CD4-positive, alpha-beta T cell (primary cell): Measurements from ENCODE around the gene P3H3. TPM values are rescaled to one million over a fixed set of nuclear protein-coding genes. Genes with fewer than 3 reads are reported as not detected.

Experiments
- ATAC-seq: fragments of 200-7000 bp; cut with Tn5 transposase; one replicate; pipeline ENCODE4 v1.10.0; 2022; ENCODE audit warnings: mild to moderate bottlenecking; ENCODE audit not compliant: poor library complexity
- CTCF ChIA-PET: fragments of 350-600 bp; sonication (Branson Sonifier 250); formaldehyde crosslinking; loops from one replicate; lab custom pipeline; 2021; ENCODE audit warnings: antibody characterized with exemption, inconsistent platforms; lab: Charles Lee
- POLR2A ChIA-PET: fragments of 350-600 bp; sonication (Branson Sonifier 250); formaldehyde crosslinking; loops from one replicate; lab custom pipeline; 2021; ENCODE audit warnings: antibody characterized with exemption, inconsistent platforms; lab: Charles Lee
- DNase-seq, 14 experiments: peaks; one replicate each; pipeline ENCODE4 v3.0.0-alpha.2; 2013 to 2020; ENCODE audit warnings: mixed read lengths in 2 of 14
- H3K27ac ChIP-seq, 2 donors: one replicate each; pipeline versions ENCODE4 v1.5.1 to v1.7.0; 2013; ENCODE audit warnings: low read length in 2 of 2, low read depth in 1 of 2, mild to moderate bottlenecking in 1 of 2
- H3K27me3 ChIP-seq, 2 experiments: 1 replicate in 1 of 2; 2 replicates in 1 of 2; pipeline versions ENCODE4 v1.6.1 to v1.7.0; 2013; ENCODE audit warnings: low read length in 2 of 2, control low read depth in 1 of 2, mild to moderate bottlenecking in 1 of 2, moderate library complexity in 1 of 2; ENCODE audit not compliant: insufficient read depth in 2 of 2, control insufficient read depth in 1 of 2
- H3K36me3 ChIP-seq: one replicate; pipeline ENCODE4 v1.6.1; 2013; ENCODE audit warnings: low read length, control low read depth; ENCODE audit not compliant: insufficient read depth
- H3K4me1 ChIP-seq: one replicate; pipeline ENCODE4 v1.6.1; 2013; ENCODE audit warnings: low read length, control low read depth; ENCODE audit not compliant: insufficient read depth
- H3K4me3 ChIP-seq: one replicate; pipeline ENCODE4 v1.5.1; 2013; ENCODE audit warnings: mild to moderate bottlenecking, low read length, moderate library complexity
- H3K9me3 ChIP-seq, 2 experiments: 1 replicate in 1 of 2; 2 replicates in 1 of 2; pipeline versions ENCODE4 v1.6.1 to v1.7.0; 2013; ENCODE audit warnings: low read length in 2 of 2, mild to moderate bottlenecking in 2 of 2, control low read depth in 1 of 2, moderate library complexity in 1 of 2; ENCODE audit not compliant: control insufficient read depth in 1 of 2, insufficient read depth in 1 of 2
- H3K27ac Mint-ChIP-seq: one replicate; pipeline ENCODE4 v1.8.0; 2020; ENCODE audit warnings: mixed read lengths
- H3K27me3 Mint-ChIP-seq: one replicate; pipeline ENCODE4 v1.8.0; 2021; ENCODE audit warnings: mixed read lengths
- H3K36me3 Mint-ChIP-seq: one replicate; pipeline ENCODE4 v1.8.0; 2021; ENCODE audit warnings: low read depth, mixed read lengths
- H3K4me1 Mint-ChIP-seq: one replicate; pipeline ENCODE4 v1.8.0; 2021; ENCODE audit warnings: low read depth, mixed read lengths
- H3K4me3 Mint-ChIP-seq: one replicate; pipeline ENCODE4 v1.8.0; 2020; ENCODE audit warnings: mild to moderate bottlenecking, mixed read lengths
- H3K9me3 Mint-ChIP-seq: one replicate; pipeline ENCODE4 v1.8.0; 2020; ENCODE audit warnings: mixed read lengths
- CTCF ChIP-seq: fragments of 200-600 bp; IDR thresholded peaks from one replicate; pipeline ENCODE4 v1.8.0; 2022; ENCODE audit warnings: antibody characterized with exemption, mild to moderate bottlenecking
- intact Hi-C, 2 experiments: fragments of 100-400 bp; cut with DNase I in 1 of 2; cut with micrococcal nuclease in 1 of 2; formaldehyde crosslinking; loops; one replicate each; pipeline versions ENCODE4 v1.15.1 to v1.9.0; 2023 to 2025; cut with DNase I, micrococcal nuclease
- total RNA-seq, 174 experiments: library from RNA in 2 of 174; stranded (reverse) in 2 of 174; gene quantifications; one replicate each; pipeline ENCODE4 v1.2.3 and lab custom pipeline; 2021 to 2026

Gene P3H3
- total RNA-seq, 2 experiments from 2014 or later: 2.5 to 4.1 TPM

GRCh38 chr12:6823182-6824084 is 4.8 kb upstream of the P3H3 start:
- no peaks in the 10 kb centered on the region for H3K9me3 Mint-ChIP-seq
- peaks cover 32% of the 10 kb centered on the region for H3K27me3 Mint-ChIP-seq
- H3K27ac ChIP-seq: no peak overlapping the region
- ChIA-PET CTCF (interaction anchor here (1.8 kb wide), 1 partner anchor 70 kb away, joined by 8 read pairs; the partner anchor contains the start of gene MLF2), POLR2A (interaction anchor here (0.6 to 8.0 kb wide), 2 partner anchors 70 to 134 kb away, joined by 3 to 57 read pairs; partner anchors contain the start of genes MLF2 and ZNF384)
- no peak for ATAC-seq
- H3K4me3 Mint-ChIP-seq: peak overlapping the region; percentile 36
- intact Hi-C loops: loop anchor here in 1 of 2 experiments (2.0 kb wide), 1 partner anchor 205 kb away; no protein-coding TSS in a partner anchor
- H3K27ac Mint-ChIP-seq: no peak overlapping the region
- no peak overlapping the region for H3K4me3 ChIP-seq
- H3K36me3 ChIP-seq: peaks cover 14% of the 10 kb centered on the region
- H3K4me1 Mint-ChIP-seq: peaks cover 27% of the 10 kb centered on the region
- no peak for TF ChIP-seq CTCF
- peaks cover 41% of the 10 kb centered on the region for H3K4me1 ChIP-seq
- peaks cover 28% of the 10 kb centered on the region for H3K36me3 Mint-ChIP-seq
- H3K27me3 ChIP-seq: peaks cover 19 to 20% of the 10 kb centered on the region in 2 experiments
- DNase-seq: peak in 1 of 14 experiments; percentile 14
- H3K9me3 ChIP-seq: no peaks in the 10 kb centered on the region

- Histone ChIP-seq H3K36me3 (peaks cover 9% of the 10 kb centered on the region), H3K9me3 (peaks cover 0 to under 1% of the 10 kb centered on the region in 2 experiments), H3K27me3 (peaks cover 19 to 21% of the 10 kb centered on the region in 2 experiments), H3K27ac (no peak overlapping the region), H3K4me3 (no peak overlapping the region), H3K4me1 (peaks cover 47% of the 10 kb centered on the region)
- peak in 1 of 14 experiments; percentile 20 for DNase-seq
- H3K9me3 Mint-ChIP-seq: no peaks in the 10 kb centered on the region
- peaks cover 27% of the 10 kb centered on the region for H3K4me1 Mint-ChIP-seq
- CTCF ChIA-PET: interaction anchor here (1.8 kb wide), 1 partner anchor 70 kb away, joined by 8 read pairs; the partner anchor contains the start of gene MLF2
- TF ChIP-seq CTCF: no peak
- ATAC-seq: no peak
- no peak overlapping the region for H3K4me3 Mint-ChIP-seq
- peaks cover 32% of the 10 kb centered on the region for H3K27me3 Mint-ChIP-seq
- no peak overlapping the region for H3K27ac Mint-ChIP-seq
- intact Hi-C loops: loop anchor here in 1 of 2 experiments (2.0 kb wide), 1 partner anchor 205 kb away; no protein-coding TSS in a partner anchor
- peaks cover 20% of the 10 kb centered on the region for H3K36me3 Mint-ChIP-seq
- POLR2A ChIA-PET: interaction anchor here (1.0 to 8.0 kb wide), 2 partner anchors 11 to 71 kb away, joined by 3 to 57 read pairs; partner anchors contain the start of gene MLF2
These were observed 4.0 kb upstream of the P3H3 start for GRCh38 chr12:6824085-6824775.

GRCh38 chr12:6824901-6825381 is 3.3 kb upstream of the P3H3 start:
- peaks cover 1% of the 10 kb centered on the region for H3K36me3 ChIP-seq
- Mint-ChIP-seq H3K27ac (no peak overlapping the region), H3K36me3 (peaks cover 13% of the 10 kb centered on the region), H3K27me3 (peaks cover 32% of the 10 kb centered on the region), H3K4me1 (peaks cover 27% of the 10 kb centered on the region), H3K4me3 (no peak overlapping the region), H3K9me3 (no peaks in the 10 kb centered on the region)
- ATAC-seq (no peak), DNase-seq (no peak)
- CTCF ChIA-PET: interaction anchor here (1.1 to 1.8 kb wide), 3 partner anchors 58 to 73 kb away, joined by 3 to 8 read pairs (median 5); partner anchors contain the start of genes MLF2 and PTMS
- H3K4me3 ChIP-seq: no peak overlapping the region
- peaks cover 54% of the 10 kb centered on the region for H3K4me1 ChIP-seq
- H3K9me3 ChIP-seq: peaks cover 0 to 6% of the 10 kb centered on the region in 2 experiments
- H3K27me3 ChIP-seq: peaks cover 19 to 26% of the 10 kb centered on the region in 2 experiments
- intact Hi-C loops: loop anchor here (1.0 to 5.0 kb wide), 7 partner anchors 38 to 263 kb away; partner anchors contain the start of genes CD4 (in 1 of the 2) and MLF2 (in 1 of the 2)
- H3K27ac ChIP-seq: no peak overlapping the region
- TF ChIP-seq CTCF: no peak
- POLR2A ChIA-PET: interaction anchor here (0.6 to 8.0 kb wide), 4 partner anchors 11 to 286 kb away, joined by 3 to 57 read pairs (median 4); partner anchors contain the start of gene MLF2
